Esophagus muscularis mucosa (tissue), 4 donors: Measurements from ENCODE around the gene RPS21. TPM values are rescaled to one million over a fixed set of nuclear protein-coding genes. Genes with fewer than 3 reads are reported as not detected.

Source experiments
- DNase-seq: peaks from one replicate; pipeline ENCODE4 v3.0.0-alpha.2; 2017; ENCODE audit errors: extremely low spot score
- H3K27ac ChIP-seq, 4 donors: fragments of 200-600 bp; sonication (generic); replicated peaks in 1 of 4; 1 replicate in 3 of 4; 2 replicates in 1 of 4; pipeline ENCODE4 v1.5.1; 2016 to 2019; ENCODE audit warnings: mild to moderate bottlenecking in 1 of 4
- H3K27me3 ChIP-seq, 4 donors: fragments of 200-600 bp; sonication (generic); one replicate each; pipeline versions ENCODE4 v1.5.1 to v1.6.0; 2016 to 2019
- H3K36me3 ChIP-seq, 4 donors: fragments of 200-600 bp; sonication (generic); one replicate each; pipeline ENCODE4 v1.5.1; 2016 to 2019
- H3K4me1 ChIP-seq, 4 donors: fragments of 200-600 bp; sonication (generic); one replicate each; pipeline ENCODE4 v1.5.1; 2016 to 2019
- H3K4me3 ChIP-seq, 4 donors: fragments of 200-600 bp; sonication (generic); 1 replicate in 2 of 4; 2 replicates in 2 of 4; pipeline ENCODE4 v1.5.1; 2016 to 2019; ENCODE audit warnings: mild to moderate bottlenecking in 4 of 4, moderate library complexity in 1 of 4
- H3K9me3 ChIP-seq, 4 donors: fragments of 200-600 bp; sonication (generic); 1 replicate in 3 of 4; 2 replicates in 1 of 4; pipeline ENCODE4 v1.5.1; 2016 to 2019
- CTCF ChIP-seq, 3 experiments: fragments of 200-600 bp in 2 of 3; fragments of 450-650 bp in 1 of 3; sonication (generic) in 2 of 3; IDR thresholded peaks; one replicate each; pipeline ENCODE4 v1.5.1; 2017 to 2019; ENCODE audit warnings: antibody characterized with exemption in 3 of 3, mild to moderate bottlenecking in 2 of 3, moderate library complexity in 1 of 3
- EP300 ChIP-seq: sonication (generic); formaldehyde crosslinking; IDR thresholded peaks from one replicate; pipeline ENCODE4 v1.6.1; 2017; ENCODE audit warnings: antibody characterized with exemption
- POLR2A ChIP-seq: fragments of 450-650 bp; IDR thresholded peaks from one replicate; pipeline ENCODE4 v1.6.1; 2017; ENCODE audit warnings: antibody characterized with exemption, moderate library complexity, mild to moderate bottlenecking, low read depth
- POLR2AphosphoS5 ChIP-seq, 2 donors: sonication (generic); formaldehyde crosslinking; IDR thresholded peaks; one replicate each; pipeline ENCODE4 v1.6.1; 2017; ENCODE audit warnings: antibody characterized with exemption in 2 of 2
- WGBS: methylation state at CpG from one replicate; pipeline ENCODE4 v1.1.5; 2018; 5-methylcytosine and 5-hydroxymethylcytosine counted together
- intact Hi-C: fragments of 100-400 bp; cut with DNase I; formaldehyde crosslinking; loops from one replicate; pipeline ENCODE4 v1.15.1; 2023
- total RNA-seq, 4 donors: library from RNA; depleted of rRNA; stranded (reverse); fragments of >200 nt; gene quantifications; one replicate each; pipeline versions ENCODE4 v1.1.0 to v1.2.1, GENCODE V29; 2016

Gene RPS21
- total RNA-seq, 4 donors from 2014 or later, result 581 to 2,787 (median 1,391) TPM

DNA sequence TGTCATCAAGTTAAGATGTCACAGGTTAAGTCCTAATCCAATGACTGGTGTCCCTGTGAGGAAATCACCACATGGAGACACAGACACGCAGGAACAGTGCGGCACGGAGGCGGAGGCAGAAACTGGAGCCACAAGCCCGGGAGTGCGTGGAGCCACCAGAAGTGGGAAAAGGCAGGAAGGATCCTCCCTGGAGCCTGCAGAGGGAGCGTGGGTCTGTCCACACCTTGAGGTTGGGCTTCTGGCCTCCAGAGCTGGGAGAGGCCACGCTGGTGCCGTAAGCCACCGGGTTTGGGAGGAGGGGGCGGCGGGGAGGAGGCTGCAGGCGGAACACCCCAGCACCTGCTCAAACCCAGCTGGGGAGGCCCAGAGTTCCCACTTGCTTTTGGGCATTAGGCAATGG lies 16.4 kb downstream of the RPS21 start:
- peaks cover 0 to 34% (median 13%) of the 10 kb centered on the region in 4 donors for H3K36me3 ChIP-seq
- no peak overlapping the region for H3K4me3 ChIP-seq
- DNase-seq, result no peak
- no peak for TF ChIP-seq EP300
- intact Hi-C loops, result no loop called here
- H3K27me3 ChIP-seq, result no peaks in the 10 kb centered on the region
- H3K27ac ChIP-seq, result no peak overlapping the region
- H3K4me1 ChIP-seq, result peaks cover 23 to 37% (median 30%) of the 10 kb centered on the region in 4 donors
- 81% methylated on average over 10 of the region's 13 CpGs for WGBS
- H3K9me3 ChIP-seq, result no peaks in the 10 kb centered on the region

DNA sequence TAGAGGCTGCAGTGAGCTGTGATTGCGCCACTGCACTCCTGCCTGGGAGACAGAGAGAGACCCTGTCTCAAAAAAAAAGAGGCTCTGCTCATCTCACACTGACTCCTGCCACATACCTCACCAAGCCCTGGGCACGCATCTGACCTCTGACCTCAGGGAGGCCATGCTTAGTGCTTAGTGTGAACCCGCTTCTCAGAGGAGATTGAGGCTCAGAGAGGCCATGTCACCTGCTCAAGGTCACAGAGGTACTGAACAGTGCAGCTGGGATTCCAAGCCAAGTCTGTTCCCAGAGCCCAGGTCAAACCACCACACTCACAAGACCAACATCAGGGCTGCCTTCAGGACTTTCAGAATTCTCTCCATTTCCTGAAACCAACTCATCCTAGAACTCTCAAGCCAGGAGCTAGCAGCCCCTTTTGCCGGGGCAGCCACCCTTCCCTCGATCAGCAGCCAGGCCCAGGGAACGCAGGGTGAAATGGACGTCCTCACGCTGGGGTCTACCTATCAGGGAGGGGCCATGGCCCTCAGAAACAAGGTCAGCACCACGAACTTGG lies 17.3 kb downstream of the RPS21 start:
- no peak overlapping the region for H3K27ac ChIP-seq
- H3K27me3 ChIP-seq, result no peaks in the 10 kb centered on the region
- intact Hi-C loops, result no loop called here
- no peak for TF ChIP-seq POLR2AphosphoS5 (IDR thresholded peaks at IDR 0.05)
- TF ChIP-seq EP300, result no peak
- no peak for TF ChIP-seq CTCF (IDR thresholded peaks at IDR 0.05)
- no peak for TF ChIP-seq POLR2A
- peaks cover 0 to 30% (median 13%) of the 10 kb centered on the region in 4 donors for H3K36me3 ChIP-seq
- H3K4me1 ChIP-seq, result peaks cover 23 to 37% (median 30%) of the 10 kb centered on the region in 4 donors
- no peak overlapping the region for H3K4me3 ChIP-seq
- H3K9me3 ChIP-seq, result no peaks in the 10 kb centered on the region
- 91% methylated on average over 7 of the region's 9 CpGs for WGBS
- DNase-seq, result no peak

- Histone ChIP-seq H3K9me3 (no peaks in the 10 kb centered on the region), H3K27me3 (no peaks in the 10 kb centered on the region), H3K36me3 (peaks cover 0 to 30% (median 13%) of the 10 kb centered on the region in 4 donors), H3K4me1 (peaks cover 25 to 42% (median 33%) of the 10 kb centered on the region in 4 donors), H3K27ac (peak overlapping the region in 1 of 4 donors; percentile 31), H3K4me3 (no peak overlapping the region)
- DNase-seq, result no peak
- intact Hi-C loops, result no loop called here
- TF ChIP-seq CTCF (IDR thresholded peaks at IDR 0.05) (no peak), POLR2AphosphoS5 (IDR thresholded peaks at IDR 0.05) (no peak), POLR2A (no peak), EP300 (no peak)
- WGBS, result 88% methylated on average over 7 of the region's 12 CpGs
Measured at GRCh38 chr20:62404761-62405107, 17.8 kb downstream of the RPS21 start.

- peak overlapping the region in 3 of 4 donors; percentile 18 to 76 (median 70) for H3K27ac ChIP-seq
Measured at GRCh38 chr20:62405108-62405980, 18.4 kb downstream of the RPS21 start.

More at GRCh38 chr20:62405108-62405980, 18.4 kb downstream of the RPS21 start:
- no peaks in the 10 kb centered on the region for H3K9me3 ChIP-seq
- peak overlapping the region in 3 of 4 donors; percentile 54 to 90 (median 67) for H3K4me3 ChIP-seq
- 83% methylated on average over 11 of the region's 23 CpGs for WGBS
- H3K27me3 ChIP-seq, result no peaks in the 10 kb centered on the region
- no peak for DNase-seq
- intact Hi-C loops, result no loop called here
- H3K4me1 ChIP-seq, result peaks cover 31 to 48% (median 40%) of the 10 kb centered on the region in 4 donors
- H3K36me3 ChIP-seq, result peaks cover 0 to 26% (median 11%) of the 10 kb centered on the region in 4 donors
- TF ChIP-seq POLR2A (no peak), POLR2AphosphoS5 (IDR thresholded peaks at IDR 0.05) (peak; percentile 35 to 56), CTCF (IDR thresholded peaks at IDR 0.05) (peak; percentile 51 to 69 (median 61)), EP300 (no peak)
